ENCODE measurements around the gene FAN1. TPM values are rescaled to one million over a fixed set of nuclear protein-coding genes. Genes with fewer than 3 reads are reported as not detected.

Gene FAN1
- total RNA-seq, 3 donors from 2014 or later, result 15.2 to 27.5 (median 20.4) TPM

- no peak for ATAC-seq
- no peak for TF ChIP-seq CTCF (IDR thresholded peaks at IDR 0.05)
- no peak for DNase-seq
- H3K36me3 ChIP-seq (ENCODE audit: low read depth), result no peaks in the 10 kb centered on the region
- no peaks in the 10 kb centered on the region for H3K9me3 ChIP-seq
- intact Hi-C loops (cut with DNase I, micrococcal nuclease), result no loop called here
- H3K4me3 ChIP-seq, result no peak overlapping the region
- no peaks in the 10 kb centered on the region for H3K4me1 ChIP-seq (ENCODE audit: low read depth)
These were observed 25.5 kb downstream of the FAN1 start for GRCh38 chr15:30929064-30929669.

GRCh38 chr15:30929982-30930381 is 26.3 kb downstream of the FAN1 start:
- DNase-seq (no peak), ATAC-seq (no peak)
- no peak overlapping the region for H3K4me3 ChIP-seq
- no peaks in the 10 kb centered on the region for H3K9me3 ChIP-seq
- intact Hi-C loops (cut with DNase I, micrococcal nuclease), result no loop called here
- no peaks in the 10 kb centered on the region for H3K4me1 ChIP-seq (ENCODE audit: low read depth)
- no peaks in the 10 kb centered on the region for H3K36me3 ChIP-seq (ENCODE audit: low read depth)
- no peak for TF ChIP-seq CTCF (IDR thresholded peaks at IDR 0.05)

GRCh38 chr15:30930422-30930821 is 26.7 kb downstream of the FAN1 start:
- no peak for TF ChIP-seq CTCF (IDR thresholded peaks at IDR 0.05)
- intact Hi-C loops (cut with DNase I, micrococcal nuclease), result no loop called here
- ATAC-seq (no peak), DNase-seq (no peak)
- no peaks in the 10 kb centered on the region for H3K36me3 ChIP-seq (ENCODE audit: low read depth)
- H3K4me1 ChIP-seq (ENCODE audit: low read depth), result no peaks in the 10 kb centered on the region
- H3K9me3 ChIP-seq, result no peaks in the 10 kb centered on the region
- no peak overlapping the region for H3K4me3 ChIP-seq

DNA sequence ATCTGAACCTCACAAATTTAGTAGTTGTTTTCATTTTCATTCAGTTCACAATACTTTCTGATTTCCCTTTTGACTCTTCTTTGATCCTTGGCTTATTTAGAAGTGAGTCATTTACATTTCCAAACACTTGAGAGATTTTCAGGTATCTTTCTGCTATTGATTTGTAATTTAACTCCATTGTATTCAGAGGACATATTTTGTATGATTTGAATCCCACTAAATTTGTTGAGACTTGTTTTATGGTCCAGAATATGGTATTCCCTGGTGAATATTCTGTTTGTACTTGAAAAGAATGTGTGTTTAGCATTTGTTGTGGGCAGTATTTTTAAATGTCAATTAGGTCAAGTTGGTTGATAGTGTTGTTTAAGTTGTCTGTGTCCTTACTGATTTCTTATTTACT is 29.6 kb downstream of the FAN1 start:
- no peaks in the 10 kb centered on the region for H3K4me1 ChIP-seq (ENCODE audit: low read depth)
- no peak for TF ChIP-seq CTCF (IDR thresholded peaks at IDR 0.05)
- DNase-seq (no peak), ATAC-seq (no peak)
- no peaks in the 10 kb centered on the region for H3K36me3 ChIP-seq (ENCODE audit: low read depth)
- H3K4me3 ChIP-seq, result no peak overlapping the region
- no peaks in the 10 kb centered on the region for H3K9me3 ChIP-seq
- intact Hi-C loops (cut with DNase I, micrococcal nuclease), result no loop called here

DNA sequence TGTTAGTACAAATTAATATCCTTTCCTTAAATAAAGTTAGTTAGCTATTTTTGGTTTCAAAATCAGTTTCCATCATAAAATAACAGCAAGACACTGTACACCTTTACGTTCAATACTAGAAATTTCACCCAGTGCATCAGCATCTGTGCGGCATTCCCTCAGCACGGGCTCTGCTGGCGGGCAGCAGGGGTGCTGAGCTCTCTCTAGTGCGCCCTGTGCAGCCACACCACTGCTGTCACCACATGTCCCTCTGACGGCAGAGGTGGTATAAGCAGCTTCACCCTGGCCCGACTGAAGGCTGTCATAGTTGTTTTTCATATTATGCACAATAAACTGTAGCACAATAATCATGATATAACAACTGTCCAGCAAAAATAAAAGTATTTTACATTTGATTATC is 35.4 kb downstream of the FAN1 start:
- Histone ChIP-seq H3K36me3 (ENCODE audit: low read depth) (peaks cover 9% of the 10 kb centered on the region), H3K4me1 (ENCODE audit: low read depth) (no peaks in the 10 kb centered on the region), H3K4me3 (no peak overlapping the region), H3K9me3 (no peaks in the 10 kb centered on the region)
- TF ChIP-seq CTCF (IDR thresholded peaks at IDR 0.05), result no peak
- intact Hi-C loops (cut with DNase I, micrococcal nuclease), result no loop called here
- no peak for DNase-seq
- ATAC-seq, result no peak

GRCh38 chr15:30940359-30940758 is 36.6 kb downstream of the FAN1 start:
- peak in 1 of 3 donors; percentile 19 for DNase-seq
- TF ChIP-seq CTCF (IDR thresholded peaks at IDR 0.05), result no peak
- Histone ChIP-seq H3K36me3 (ENCODE audit: low read depth) (peaks cover 9% of the 10 kb centered on the region), H3K9me3 (no peaks in the 10 kb centered on the region), H3K4me1 (ENCODE audit: low read depth) (no peaks in the 10 kb centered on the region), H3K4me3 (no peak overlapping the region)
- intact Hi-C loops (cut with DNase I, micrococcal nuclease), result no loop called here
- peak; percentile 71 for ATAC-seq

All from mucosa of descending colon (tissue), 3 donors.